B cell (primary cell): ENCODE measurements around the gene CERK.

Experiments used
- EZH2 ChIP-seq: IDR thresholded peaks from 2 replicates; pipeline ENCODE4 v1.6.1; 2012; ENCODE audit warnings: borderline replicate concordance, low read depth, mild to moderate bottlenecking, moderate library complexity, low read length; ENCODE audit not compliant: insufficient read depth, poor library complexity, severe bottlenecking
- TF ChIP-seq, protein P1 (sequence below): fragments of 200-600 bp; IDR thresholded peaks from one replicate; pipeline ENCODE4 v1.8.0; 2022; ENCODE audit warnings: antibody characterized with exemption, mild to moderate bottlenecking

DNA sequence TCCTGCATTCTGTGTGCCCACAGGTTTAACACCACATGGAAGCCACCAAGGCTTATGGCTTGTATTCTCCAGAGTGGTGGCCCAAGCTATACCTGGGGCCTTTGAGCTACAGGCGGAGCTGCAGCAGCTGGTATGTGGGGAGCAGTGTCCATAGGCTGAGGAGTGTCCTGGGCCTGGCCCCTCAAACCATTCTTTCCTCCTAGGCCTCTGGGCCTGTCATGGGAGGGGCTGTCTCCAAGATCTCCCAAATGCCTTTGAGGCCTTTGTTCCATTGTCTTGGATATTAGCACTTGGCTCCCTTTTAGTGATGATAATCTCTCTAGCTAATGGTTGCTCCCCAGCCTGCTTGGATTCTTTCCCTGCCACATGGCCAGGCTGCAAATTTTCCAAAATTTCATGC, 18.0 kb upstream of the CERK start:
- TF ChIP-seq, protein P1, sequence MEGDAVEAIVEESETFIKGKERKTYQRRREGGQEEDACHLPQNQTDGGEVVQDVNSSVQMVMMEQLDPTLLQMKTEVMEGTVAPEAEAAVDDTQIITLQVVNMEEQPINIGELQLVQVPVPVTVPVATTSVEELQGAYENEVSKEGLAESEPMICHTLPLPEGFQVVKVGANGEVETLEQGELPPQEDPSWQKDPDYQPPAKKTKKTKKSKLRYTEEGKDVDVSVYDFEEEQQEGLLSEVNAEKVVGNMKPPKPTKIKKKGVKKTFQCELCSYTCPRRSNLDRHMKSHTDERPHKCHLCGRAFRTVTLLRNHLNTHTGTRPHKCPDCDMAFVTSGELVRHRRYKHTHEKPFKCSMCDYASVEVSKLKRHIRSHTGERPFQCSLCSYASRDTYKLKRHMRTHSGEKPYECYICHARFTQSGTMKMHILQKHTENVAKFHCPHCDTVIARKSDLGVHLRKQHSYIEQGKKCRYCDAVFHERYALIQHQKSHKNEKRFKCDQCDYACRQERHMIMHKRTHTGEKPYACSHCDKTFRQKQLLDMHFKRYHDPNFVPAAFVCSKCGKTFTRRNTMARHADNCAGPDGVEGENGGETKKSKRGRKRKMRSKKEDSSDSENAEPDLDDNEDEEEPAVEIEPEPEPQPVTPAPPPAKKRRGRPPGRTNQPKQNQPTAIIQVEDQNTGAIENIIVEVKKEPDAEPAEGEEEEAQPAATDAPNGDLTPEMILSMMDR: no peak
- no peak for TF ChIP-seq EZH2
